Endometrial microvascular endothelial cells (primary cell): Measurements from ENCODE around the gene FAM3B. TPM values are rescaled to one million over a fixed set of nuclear protein-coding genes. Genes with fewer than 3 reads are reported as not detected.

Source experiments
- in situ Hi-C: cut with HindIII; loops from 2 replicates; pipeline ENCODE4 v1.10.0; 2017; ENCODE audit warnings: low sequenced_read_pairs, low pct_unique_long_range_greater_than_20kb; ENCODE audit errors: inconsistent ontology term
- total RNA-seq: library from RNA; depleted of rRNA; stranded (reverse); fragments of >200 nt; gene quantifications from one replicate; pipeline ENCODE4 v1.2.3, GENCODE V29; 2015; ENCODE audit errors: inconsistent ontology term

The FAM3B gene
- total RNA-seq, 1 donor from 2014 or later, result not detected

GRCh38 chr21:41317063-41317392 lies 427 bp downstream of the FAM3B start:
- in situ Hi-C loops, result no loop called here

- in situ Hi-C loops, result no loop called here
Measured at GRCh38 chr21:41317458-41317857, 857 bp downstream of the FAM3B start.

DNA sequence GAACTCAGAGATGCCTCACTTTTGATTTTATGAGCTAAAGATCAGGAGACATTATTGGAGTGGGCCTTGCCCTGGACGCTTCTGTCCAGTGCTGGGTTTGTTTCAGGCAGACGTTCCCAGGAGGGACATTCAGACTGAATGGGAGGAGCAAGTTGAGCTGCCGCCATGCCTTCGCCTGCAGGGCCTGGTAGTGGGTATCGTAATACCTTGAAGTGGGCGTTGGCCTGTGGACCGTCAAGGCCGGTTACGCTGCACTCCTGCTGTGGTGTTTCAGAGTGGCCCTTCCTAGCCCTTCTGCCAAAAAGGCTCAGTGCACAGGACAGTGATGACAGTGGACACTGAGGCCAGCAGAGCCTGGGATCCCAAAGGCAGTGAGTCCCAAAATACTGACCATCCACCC lies 1.6 kb downstream of the FAM3B start:
- in situ Hi-C loops, result no loop called here

GRCh38 chr21:41319273-41319672 lies 2.7 kb downstream of the FAM3B start:
- in situ Hi-C loops, result no loop called here

GRCh38 chr21:41321211-41321907 lies 4.8 kb downstream of the FAM3B start:
- in situ Hi-C loops, result no loop called here

GRCh38 chr21:41321908-41322495 lies 5.4 kb downstream of the FAM3B start:
- in situ Hi-C loops, result no loop called here

DNA sequence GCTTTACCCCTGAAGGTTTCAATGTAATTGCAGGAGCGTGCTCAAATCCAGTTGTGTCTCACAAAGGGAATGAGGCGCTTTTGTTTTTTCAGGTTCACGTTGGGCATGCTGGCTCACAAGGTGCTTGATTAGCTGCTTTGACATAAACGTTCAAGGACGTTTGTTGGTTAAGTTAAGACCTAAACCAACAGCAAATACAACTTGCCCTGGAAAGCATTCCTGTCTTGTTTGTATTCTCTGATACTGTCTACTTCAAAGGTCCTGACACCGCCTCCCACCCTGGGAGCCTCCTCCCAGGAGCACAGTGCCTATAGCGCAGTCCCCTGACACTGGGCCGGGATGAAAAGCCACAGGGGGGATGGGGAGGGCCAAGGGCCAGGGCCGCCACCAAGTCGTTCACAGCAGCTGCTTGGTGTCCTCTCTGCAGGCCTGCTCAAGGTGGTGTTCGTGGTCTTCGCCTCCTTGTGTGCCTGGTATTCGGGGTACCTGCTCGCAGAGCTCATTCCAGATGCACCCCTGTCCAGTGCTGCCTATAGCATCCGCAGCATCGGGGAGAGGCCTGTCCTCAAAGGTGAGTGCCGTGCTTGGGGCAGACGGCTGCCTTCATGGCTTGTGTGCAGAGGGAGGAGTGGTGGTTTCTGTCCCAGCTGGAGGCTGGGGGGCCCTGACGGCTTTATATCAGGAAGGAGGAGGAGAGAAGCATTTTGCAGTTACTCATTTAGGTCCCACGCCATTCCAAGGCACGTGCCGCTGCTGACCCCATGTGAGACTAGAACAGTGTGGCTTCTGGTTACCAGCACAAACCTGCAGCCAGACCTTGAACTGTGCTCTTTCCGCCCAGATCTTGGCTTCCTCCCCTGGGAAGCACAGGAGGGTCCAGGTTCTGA lies 6.1 kb downstream of the FAM3B start:
- in situ Hi-C loops, result no loop called here

- in situ Hi-C loops, result no loop called here
Measured at GRCh38 chr21:41325138-41325912, 8.7 kb downstream of the FAM3B start.

DNA sequence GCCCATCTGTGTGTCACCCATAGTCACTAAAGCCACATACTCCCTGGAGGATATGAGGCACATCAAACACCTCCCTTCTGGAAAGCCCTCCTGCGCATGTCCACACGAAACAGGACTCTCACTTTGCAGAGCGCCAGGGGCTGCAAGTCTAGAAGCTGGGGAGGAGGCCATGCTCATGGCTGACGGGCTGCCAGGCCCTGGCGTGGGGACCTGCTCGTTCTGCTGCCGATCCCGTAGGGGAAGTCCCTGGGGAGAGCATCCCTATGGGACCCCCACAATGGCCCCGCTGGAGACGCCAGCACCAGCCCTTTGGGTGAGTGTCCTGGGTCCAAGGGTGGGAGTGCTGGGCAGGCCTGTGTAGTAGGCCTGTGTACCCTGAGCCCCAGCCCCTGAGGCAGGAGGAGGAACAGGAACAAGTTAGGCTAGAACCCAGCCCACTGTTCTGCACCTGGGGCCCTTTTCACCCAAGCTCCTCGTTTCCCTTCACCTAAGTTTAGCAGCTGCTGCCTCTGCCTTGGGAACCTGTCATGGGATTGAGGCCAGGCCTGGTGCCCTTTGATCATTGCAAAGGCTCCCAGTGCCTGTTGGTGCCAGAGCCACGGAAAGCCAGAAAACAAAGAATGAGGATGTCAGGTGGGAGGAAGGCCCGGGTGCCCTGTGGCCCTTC lies 9.9 kb downstream of the FAM3B start:
- in situ Hi-C loops, result no loop called here

GRCh38 chr21:41327753-41328152 lies 11.2 kb downstream of the FAM3B start:
- in situ Hi-C loops, result no loop called here

- in situ Hi-C loops, result no loop called here
Measured at GRCh38 chr21:41328660-41329607, 12.3 kb downstream of the FAM3B start.

- in situ Hi-C loops, result no loop called here
Measured at GRCh38 chr21:41333752-41334151, 17.2 kb downstream of the FAM3B start.

DNA sequence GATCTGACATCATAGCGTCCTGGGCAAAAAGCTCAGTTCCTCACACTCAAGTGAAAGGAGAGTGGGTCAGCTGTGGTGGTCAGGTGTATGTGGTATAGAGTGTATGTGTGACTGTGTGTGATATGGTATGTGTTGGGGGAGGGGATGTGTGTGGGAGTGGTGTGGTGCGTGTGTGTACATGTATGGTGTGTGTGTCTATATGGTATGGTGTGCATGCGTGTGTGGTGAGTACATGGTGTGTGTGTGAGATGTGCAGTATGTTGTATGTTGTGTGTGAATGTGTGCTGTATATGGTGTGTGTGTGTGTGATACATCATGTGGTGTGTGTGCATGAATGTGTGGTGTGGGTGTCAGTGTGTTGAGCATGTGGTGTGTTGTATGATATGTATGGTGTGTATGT lies 20.9 kb downstream of the FAM3B start:
- in situ Hi-C loops, result no loop called here

- in situ Hi-C loops, result no loop called here
Measured at GRCh38 chr21:41338455-41338854, 21.9 kb downstream of the FAM3B start.

- in situ Hi-C loops, result no loop called here
Measured at GRCh38 chr21:41342035-41342434, 25.4 kb downstream of the FAM3B start.

- in situ Hi-C loops, result no loop called here
Measured at GRCh38 chr21:41344146-41344545, 27.5 kb downstream of the FAM3B start.

DNA sequence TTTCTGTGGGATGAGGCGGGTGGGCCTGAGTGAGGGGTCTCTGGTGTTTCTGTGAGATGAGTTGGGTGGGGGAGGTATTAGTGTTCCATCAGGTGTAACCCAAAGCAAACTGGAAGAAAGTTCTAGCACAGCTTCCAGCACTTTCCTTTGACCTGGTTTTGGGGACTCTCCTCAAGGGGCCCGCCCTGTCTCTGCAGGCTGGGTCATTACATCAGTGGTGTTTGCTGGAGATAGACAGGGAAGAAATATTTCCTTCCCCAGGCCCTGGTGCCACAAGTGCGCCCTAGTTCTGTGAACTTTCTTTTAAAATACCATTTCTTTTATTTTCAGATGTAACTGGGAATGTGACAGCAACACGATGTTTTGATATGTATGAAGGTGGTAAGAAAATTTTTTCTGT lies 28.8 kb downstream of the FAM3B start:
- in situ Hi-C loops, result no loop called here
